Loucy (cell line): Measurements from ENCODE around the gene CACNA1I.

ENCODE experiments used
- EZH2phosphoT487 ChIP-seq: fragments of 200-600 bp; IDR thresholded peaks from 2 replicates; pipeline ENCODE4 v1.6.1; 2018; ENCODE audit warnings: antibody characterized with exemption, mild to moderate bottlenecking, moderate library complexity, borderline replicate concordance
- TF ChIP-seq, protein P1 (sequence below): fragments of 200-600 bp; sonication (generic); conservative IDR thresholded peaks from 2 replicates; pipeline ENCODE4 v1.5.1; 2014; ENCODE audit warnings: mild to moderate bottlenecking, antibody characterized with exemption, low read length

GRCh38 chr22:39654131-39654926 is 83.8 kb downstream of the CACNA1I start:
- TF ChIP-seq, protein P1, sequence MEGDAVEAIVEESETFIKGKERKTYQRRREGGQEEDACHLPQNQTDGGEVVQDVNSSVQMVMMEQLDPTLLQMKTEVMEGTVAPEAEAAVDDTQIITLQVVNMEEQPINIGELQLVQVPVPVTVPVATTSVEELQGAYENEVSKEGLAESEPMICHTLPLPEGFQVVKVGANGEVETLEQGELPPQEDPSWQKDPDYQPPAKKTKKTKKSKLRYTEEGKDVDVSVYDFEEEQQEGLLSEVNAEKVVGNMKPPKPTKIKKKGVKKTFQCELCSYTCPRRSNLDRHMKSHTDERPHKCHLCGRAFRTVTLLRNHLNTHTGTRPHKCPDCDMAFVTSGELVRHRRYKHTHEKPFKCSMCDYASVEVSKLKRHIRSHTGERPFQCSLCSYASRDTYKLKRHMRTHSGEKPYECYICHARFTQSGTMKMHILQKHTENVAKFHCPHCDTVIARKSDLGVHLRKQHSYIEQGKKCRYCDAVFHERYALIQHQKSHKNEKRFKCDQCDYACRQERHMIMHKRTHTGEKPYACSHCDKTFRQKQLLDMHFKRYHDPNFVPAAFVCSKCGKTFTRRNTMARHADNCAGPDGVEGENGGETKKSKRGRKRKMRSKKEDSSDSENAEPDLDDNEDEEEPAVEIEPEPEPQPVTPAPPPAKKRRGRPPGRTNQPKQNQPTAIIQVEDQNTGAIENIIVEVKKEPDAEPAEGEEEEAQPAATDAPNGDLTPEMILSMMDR = no peak
- no peak for TF ChIP-seq EZH2phosphoT487
